Measurements from ENCODE around the gene BEST2.
"Not testable (repeated sequence)": the region's sequence is repeated elsewhere in the genome, so short reads cannot be mapped to it uniquely, and the experiment has no call there.

The BEST2 gene

GRCh38 chr19:12793290-12794195 lies 42.0 kb downstream of the BEST2 start:
- DNase-seq (ENCODE audit: extremely low read depth, low read depth) = peak; percentile 86
- TF ChIP-seq CTCF (IDR thresholded peaks at IDR 0.05; ENCODE audit: low read depth, low read length) = no peak

- DNase-seq (ENCODE audit: extremely low read depth, low read depth) = peak; percentile 50
- no peak for TF ChIP-seq CTCF (IDR thresholded peaks at IDR 0.05; ENCODE audit: low read depth, low read length)
Measured at GRCh38 chr19:12794196-12794941, 42.8 kb downstream of the BEST2 start.

GRCh38 chr19:12794971-12795381 lies 43.4 kb downstream of the BEST2 start:
- no peak for TF ChIP-seq CTCF (IDR thresholded peaks at IDR 0.05; ENCODE audit: low read depth, low read length)
- DNase-seq (ENCODE audit: extremely low read depth, low read depth) = no peak

GRCh38 chr19:12796146-12797071 lies 44.8 kb downstream of the BEST2 start:
- TF ChIP-seq CTCF (IDR thresholded peaks at IDR 0.05; ENCODE audit: low read depth, low read length) = peak; percentile 88
- DNase-seq (ENCODE audit: extremely low read depth, low read depth) = peak; percentile 47

GRCh38 chr19:12797141-12797587 lies 45.6 kb downstream of the BEST2 start:
- no peak for DNase-seq (ENCODE audit: extremely low read depth, low read depth)
- no peak for TF ChIP-seq CTCF (IDR thresholded peaks at IDR 0.05; ENCODE audit: low read depth, low read length)

GRCh38 chr19:12797607-12798006 lies 46.0 kb downstream of the BEST2 start:
- not testable (repeated sequence) for DNase-seq (ENCODE audit: extremely low read depth, low read depth)

- no peak for DNase-seq (ENCODE audit: extremely low read depth, low read depth)
- TF ChIP-seq CTCF (IDR thresholded peaks at IDR 0.05; ENCODE audit: low read depth, low read length) = no peak
Measured at GRCh38 chr19:12799742-12800465, 48.3 kb downstream of the BEST2 start.
